Gastrocnemius medialis (tissue), 4 donors: ENCODE measurements around the gene FRG2B. TPM values are rescaled to one million over a fixed set of nuclear protein-coding genes. Genes with fewer than 3 reads are reported as not detected.
"Not testable (repeated sequence)": the region's sequence is repeated elsewhere in the genome, so short reads cannot be mapped to it uniquely, and the experiment has no call there.

Experiments
- ATAC-seq, 2 donors: fragments of 150-250 bp; one replicate each; pipeline ENCODE4 v1.9.1; 2016
- DNase-seq, 2 donors: peaks; one replicate each; pipeline ENCODE4 v3.0.0-alpha.2; 2019
- H3K27ac ChIP-seq, 4 donors: fragments of 200-600 bp; sonication (generic); 1 replicate in 1 of 4; 2 replicates in 3 of 4; pipeline ENCODE4 v1.5.1; 2016 to 2018; ENCODE audit warnings: mild to moderate bottlenecking in 2 of 4, moderate library complexity in 1 of 4
- H3K27me3 ChIP-seq, 3 donors: fragments of 200-600 bp; sonication (generic) in 2 of 3; 1 replicate in 1 of 3; 2 replicates in 2 of 3; pipeline versions ENCODE4 v1.5.1 to v1.6.0; 2016 to 2019; ENCODE audit warnings: mild to moderate bottlenecking in 1 of 3, moderate library complexity in 1 of 3
- H3K36me3 ChIP-seq, 2 donors: fragments of 200-600 bp; sonication (generic) in 1 of 2; one replicate each; pipeline ENCODE4 v1.5.1; 2017 to 2018
- H3K4me1 ChIP-seq, 2 donors: fragments of 200-600 bp; sonication (generic) in 1 of 2; one replicate each; pipeline ENCODE4 v1.5.1; 2016 to 2017; ENCODE audit warnings: mild to moderate bottlenecking in 2 of 2
- H3K4me3 ChIP-seq, 4 donors: fragments of 200-600 bp; sonication (generic) in 3 of 4; 1 replicate in 1 of 4; 2 replicates in 3 of 4; pipeline ENCODE4 v1.5.1; 2016 to 2019; ENCODE audit warnings: mild to moderate bottlenecking in 2 of 4
- H3K9me3 ChIP-seq, 3 donors: fragments of 200-600 bp; sonication (generic) in 2 of 3; 1 replicate in 1 of 3; 2 replicates in 2 of 3; pipeline ENCODE4 v1.5.1; 2016 to 2019
- CTCF ChIP-seq, 5 experiments: fragments of 450-650 bp in 3 of 5; fragments of 200-600 bp in 2 of 5; sonication (generic) in 2 of 5; IDR thresholded peaks in 4 of 5; conservative IDR thresholded peaks in 1 of 5; 1 replicate in 4 of 5; 2 replicates in 1 of 5; pipeline ENCODE4 v1.5.1; 2016 to 2019; ENCODE audit warnings: antibody characterized with exemption in 5 of 5, mild to moderate bottlenecking in 3 of 5, moderate library complexity in 3 of 5
- POLR2A ChIP-seq, 2 donors: fragments of 450-650 bp; IDR thresholded peaks; one replicate each; pipeline ENCODE4 v1.6.1; 2017; ENCODE audit warnings: antibody characterized with exemption in 2 of 2, mild to moderate bottlenecking in 2 of 2, moderate library complexity in 2 of 2
- in situ Hi-C, 4 donors: fragments of 200-750 bp; cut with MboI; loops; one replicate each; pipeline versions ENCODE4 v1.15.0 to v1.8.0; 2017; ENCODE audit warnings: low sequenced_read_pairs in 4 of 4
- intact Hi-C: fragments of 100-400 bp; cut with DNase I; formaldehyde crosslinking; loops from one replicate; pipeline ENCODE4 v1.15.1; 2023; ENCODE audit warnings: low total_unique reads
- total RNA-seq, 4 donors: library from RNA; depleted of rRNA; stranded (reverse); fragments of >200 nt; gene quantifications; one replicate each; pipeline versions ENCODE4 v1.1.0 to v1.2.3, GENCODE V29; 2016

FRG2B gene
- total RNA-seq, 4 donors from 2014 or later, result not detected

- H3K27me3 ChIP-seq, result peaks cover 5 to 17% (median 13%) of the 10 kb centered on the region in 3 donors
Observed at GRCh38 chr10:133600657-133601056, 25.9 kb downstream of the FRG2B start.

GRCh38 chr10:133599869-133600268 is 26.7 kb downstream of the FRG2B start:
- H3K4me1 ChIP-seq, H3K27ac ChIP-seq, intact Hi-C loops, ATAC-seq, H3K36me3 ChIP-seq, in situ Hi-C loops, H3K9me3 ChIP-seq, H3K4me3 ChIP-seq, DNase-seq: not testable (repeated sequence)
- H3K27me3 ChIP-seq, result peaks cover 5 to 17% (median 13%) of the 10 kb centered on the region in 3 donors

More at GRCh38 chr10:133600657-133601056, 25.9 kb downstream of the FRG2B start:
- in situ Hi-C loops, result no loop called here
- Histone ChIP-seq H3K36me3 (no peaks in the 10 kb centered on the region), H3K9me3 (no peaks in the 10 kb centered on the region), H3K4me3 (no peak overlapping the region), H3K4me1 (no peaks in the 10 kb centered on the region), H3K27ac (no peak overlapping the region)
- no peak for DNase-seq
- no peak for ATAC-seq
- intact Hi-C loops, result no loop called here
- TF ChIP-seq CTCF (IDR thresholded peaks at IDR 0.05 in 4 of 5, conservative IDR thresholded peaks at IDR 0.05 in 1 of 5), result no peak
- no peak for TF ChIP-seq POLR2A (IDR thresholded peaks at IDR 0.05)

- Histone ChIP-seq H3K4me1 (no peaks in the 10 kb centered on the region), H3K27me3 (peaks cover 1 to 13% (median 3%) of the 10 kb centered on the region in 3 donors), H3K9me3 (no peaks in the 10 kb centered on the region), H3K27ac (no peak overlapping the region), H3K36me3 (no peaks in the 10 kb centered on the region), H3K4me3 (no peak overlapping the region)
- ATAC-seq, result no peak
- in situ Hi-C loops, result no loop called here
- TF ChIP-seq CTCF (IDR thresholded peaks at IDR 0.05 in 4 of 5, conservative IDR thresholded peaks at IDR 0.05 in 1 of 5) (no peak), POLR2A (IDR thresholded peaks at IDR 0.05) (no peak)
- no peak for DNase-seq
- intact Hi-C loops, result no loop called here
Observed at GRCh38 chr10:133592716-133593115, 33.9 kb downstream of the FRG2B start.

GRCh38 chr10:133590970-133591359 is 35.6 kb downstream of the FRG2B start:
- no peaks in the 10 kb centered on the region for H3K9me3 ChIP-seq
- intact Hi-C loops, result no loop called here
- no peak for ATAC-seq

More at GRCh38 chr10:133590970-133591359, 35.6 kb downstream of the FRG2B start:
- Histone ChIP-seq H3K27me3 (peaks cover 0 to 7% (median 0%) of the 10 kb centered on the region in 3 donors), H3K36me3 (no peaks in the 10 kb centered on the region), H3K4me1 (no peaks in the 10 kb centered on the region), H3K4me3 (no peak overlapping the region), H3K27ac (no peak overlapping the region)
- no peak for DNase-seq
- no peak for TF ChIP-seq POLR2A (IDR thresholded peaks at IDR 0.05)
- no peak for TF ChIP-seq CTCF (IDR thresholded peaks at IDR 0.05 in 4 of 5, conservative IDR thresholded peaks at IDR 0.05 in 1 of 5)
- in situ Hi-C loops, result no loop called here
